IMR-90 (cell line): ENCODE results near the gene TIMM50. TPM values are rescaled to one million over a fixed set of nuclear protein-coding genes. Genes with fewer than 3 reads are reported as not detected.

Experiments
- ATAC-seq: fragments of 200-7000 bp; cut with Tn5 transposase; 2 replicates; pipeline ENCODE4 v1.9.1; 2020; ENCODE audit warnings: low read depth, mild to moderate bottlenecking, moderate library complexity
- BruUV-seq: library from RNA; stranded (reverse); fragments of 400-500 nt; replicated peaks from 2 replicates; lab custom pipeline; 2021; lab: Mats Ljungman, UMichigan
- CTCF ChIA-PET: fragments of 300-600 bp; formaldehyde crosslinking; extraction: SDS; loops from one replicate; lab custom pipeline; 2021; ENCODE audit warnings: antibody characterized with exemption; lab: Yijun Ruan, JAX
- POLR2A ChIA-PET: fragments of 300-600 bp; sonication (Branson Sonifier 250); formaldehyde crosslinking; loops from one replicate; lab custom pipeline; 2022; ENCODE audit warnings: antibody characterized with exemption; ENCODE audit not compliant: unreplicated experiment; lab: Charles Lee
- DNase-seq: peaks from one replicate; pipeline ENCODE4 v3.0.0; 2013
- H2AFZ ChIP-seq: replicated peaks from 2 replicates; pipeline ENCODE3; 2013; ENCODE audit warnings: low read length, mild to moderate bottlenecking; ENCODE audit not compliant: poor library complexity
- H2AK5ac ChIP-seq: 2 replicates; pipeline ENCODE4 v1.6.1; 2013; ENCODE audit warnings: low read depth, low read length, inconsistent platforms
- H2AK9ac ChIP-seq: replicated peaks from 2 replicates; pipeline ENCODE3; 2013; ENCODE audit warnings: mild to moderate bottlenecking, low read depth, low read length, moderate library complexity; ENCODE audit not compliant: poor library complexity
- H2BK120ac ChIP-seq: 2 replicates; pipeline ENCODE4 v1.6.1; 2013; ENCODE audit warnings: low read depth, low read length, inconsistent platforms
- H2BK15ac ChIP-seq: 3 replicates; pipeline ENCODE4 v1.6.1; 2013; ENCODE audit warnings: low read depth, low read length, inconsistent platforms
- H2BK20ac ChIP-seq: 2 replicates; pipeline ENCODE4 v1.6.1; 2013; ENCODE audit warnings: low read depth, mild to moderate bottlenecking, inconsistent platforms, low read length, moderate library complexity
- H2BK5ac ChIP-seq: 2 replicates; pipeline ENCODE4 v1.6.1; 2013; ENCODE audit warnings: mild to moderate bottlenecking, low read depth, low read length, inconsistent platforms; ENCODE audit not compliant: poor library complexity, severe bottlenecking
- H3K14ac ChIP-seq: replicated peaks from 2 replicates; pipeline ENCODE4 v1.6.1; 2013; ENCODE audit warnings: low read depth, low read length, inconsistent platforms
- H3K18ac ChIP-seq: 2 replicates; pipeline ENCODE4 v1.6.1; 2013; ENCODE audit warnings: low read depth, low read length, control low read depth
- H3K23ac ChIP-seq: 2 replicates; pipeline ENCODE4 v1.6.1; 2013; ENCODE audit warnings: low read depth, low read length, inconsistent platforms
- H3K27ac ChIP-seq: 2 replicates; pipeline ENCODE4 v1.5.1; 2013; ENCODE audit warnings: mild to moderate bottlenecking, control low read depth, low read length; ENCODE audit not compliant: insufficient read depth
- H3K27me3 ChIP-seq: 2 replicates; pipeline ENCODE4 v1.6.1; 2013; ENCODE audit warnings: low read length; ENCODE audit not compliant: control insufficient read depth, insufficient read depth
- H3K36me3 ChIP-seq: 2 replicates; pipeline ENCODE4 v1.6.1; 2013; ENCODE audit warnings: low read length, mixed read lengths; ENCODE audit not compliant: control insufficient read depth, insufficient read depth
- H3K4ac ChIP-seq: 2 replicates; pipeline ENCODE4 v1.6.1; 2013; ENCODE audit warnings: low read depth, low read length, inconsistent platforms
- H3K4me1 ChIP-seq: 2 replicates; pipeline ENCODE4 v1.6.1; 2013; ENCODE audit warnings: low read length, mixed read lengths; ENCODE audit not compliant: control insufficient read depth, insufficient read depth
- H3K4me2 ChIP-seq: 2 replicates; pipeline ENCODE4 v1.6.1; 2013; ENCODE audit warnings: low read depth, mild to moderate bottlenecking, control low read depth, low read length, moderate library complexity
- H3K4me3 ChIP-seq: 2 replicates; pipeline ENCODE4 v1.5.1; 2013; ENCODE audit warnings: low read depth, mild to moderate bottlenecking, control low read depth, low read length, moderate library complexity; ENCODE audit not compliant: insufficient read depth
- H3K56ac ChIP-seq: 2 replicates; pipeline ENCODE4 v1.6.1; 2013; ENCODE audit warnings: low read length, inconsistent platforms; ENCODE audit not compliant: insufficient read depth; ENCODE audit errors: extremely low read depth
- H3K79me1 ChIP-seq, 2 experiments: 2 replicates each; pipeline ENCODE4 v1.6.1; 2013; ENCODE audit warnings: low read length in 2 of 2, inconsistent platforms in 1 of 2, low read depth in 1 of 2
- H3K9ac ChIP-seq: 2 replicates; pipeline ENCODE4 v1.6.1; 2013; ENCODE audit warnings: low read depth, low read length, control low read depth
- H3K9me1 ChIP-seq: 2 replicates; pipeline ENCODE4 v1.6.1; 2013; ENCODE audit warnings: low read length, inconsistent platforms; ENCODE audit not compliant: insufficient read depth
- H3K9me3 ChIP-seq: 2 replicates; pipeline ENCODE4 v1.6.1; 2013; ENCODE audit warnings: low read length; ENCODE audit not compliant: control insufficient read depth, insufficient read depth
- H4K20me1 ChIP-seq: 2 replicates; pipeline ENCODE4 v1.6.1; 2013; ENCODE audit warnings: low read length, inconsistent platforms; ENCODE audit not compliant: insufficient read depth
- H4K5ac ChIP-seq: 2 replicates; pipeline ENCODE4 v1.6.1; 2013; ENCODE audit warnings: mild to moderate bottlenecking, low read depth, low read length, control low read depth
- H4K8ac ChIP-seq, 2 experiments: 2 replicates each; pipeline ENCODE4 v1.6.1; 2013; ENCODE audit warnings: low read depth in 2 of 2, low read length in 2 of 2, control low read depth in 1 of 2, inconsistent platforms in 1 of 2
- H4K91ac ChIP-seq: 2 replicates; pipeline ENCODE4 v1.6.1; 2013; ENCODE audit warnings: low read depth, low read length, inconsistent platforms; ENCODE audit not compliant: insufficient read depth
- BHLHE40 ChIP-seq: fragments of 150-350 bp; IDR thresholded peaks from 2 replicates; pipeline ENCODE4 v1.6.1; 2016; ENCODE audit warnings: mild to moderate bottlenecking, low read depth, low read length
- CEBPB ChIP-seq: IDR thresholded peaks from 2 replicates; pipeline ENCODE4 v1.6.1; 2012; ENCODE audit warnings: low read depth, low read length, improper control_type of control experiment
- CHD1 ChIP-seq: IDR thresholded peaks from 2 replicates; pipeline ENCODE4 v1.6.1; 2012; ENCODE audit warnings: low read depth, low read length, improper control_type of control experiment
- ELK1 ChIP-seq: fragments of 150-350 bp; IDR thresholded peaks from 2 replicates; pipeline ENCODE4 v1.6.1; 2016; ENCODE audit warnings: low read depth, mild to moderate bottlenecking, low read length, moderate library complexity, borderline replicate concordance
- FOS ChIP-seq: fragments of 150-350 bp; IDR thresholded peaks from 2 replicates; pipeline ENCODE4 v1.6.1; 2016; ENCODE audit warnings: low read depth, low read length
- MAZ ChIP-seq: IDR thresholded peaks from 2 replicates; pipeline ENCODE4 v1.6.1; 2012; ENCODE audit warnings: low read depth, mild to moderate bottlenecking, low read length, improper control_type of control experiment, moderate library complexity, borderline replicate concordance
- MXI1 ChIP-seq: IDR thresholded peaks from 2 replicates; pipeline ENCODE4 v1.6.1; 2012; ENCODE audit warnings: low read depth, mild to moderate bottlenecking, low read length, moderate library complexity, borderline replicate concordance
- NFE2L2 ChIP-seq: fragments of 150-350 bp; IDR thresholded peaks from 2 replicates; pipeline ENCODE4 v1.6.1; 2016; ENCODE audit warnings: low read depth, mild to moderate bottlenecking, low read length
- POLR2A ChIP-seq: IDR thresholded peaks from 2 replicates; pipeline ENCODE4 v1.6.1; 2012; ENCODE audit warnings: mild to moderate bottlenecking, low read depth, low read length
- RCOR1 ChIP-seq: IDR thresholded peaks from 2 replicates; pipeline ENCODE4 v1.6.1; 2012; ENCODE audit warnings: mild to moderate bottlenecking, low read length, improper control_type of control experiment; ENCODE audit not compliant: insufficient replicate concordance
- RFX5 ChIP-seq: IDR thresholded peaks from 2 replicates; pipeline ENCODE4 v1.8.0; 2012; ENCODE audit warnings: low read depth, mild to moderate bottlenecking, low read length, moderate library complexity
- SMC3 ChIP-seq: fragments of 150-350 bp; IDR thresholded peaks from 2 replicates; pipeline ENCODE4 v1.6.1; 2016; ENCODE audit warnings: low read depth, mild to moderate bottlenecking, antibody characterized with exemption, low read length, moderate library complexity
- WGBS, 2 experiments: methylation state at CpG; one replicate each; pipeline versions ENCODE4 v1.1.5 to v1.1.7; 2013; ENCODE audit warnings: missing lambda C conversion rate in 2 of 2; ENCODE audit not compliant: insufficient read length in 1 of 2; ENCODE audit errors: extremely low coverage in 2 of 2; 5-methylcytosine and 5-hydroxymethylcytosine counted together
- dilution Hi-C: fragments of 300-500 bp; cut with HindIII; formaldehyde crosslinking; loops from one replicate; pipeline ENCODE4 v1.14.3; 2018; ENCODE audit warnings: low sequenced_read_pairs; ENCODE audit not compliant: unreplicated experiment
- in situ Hi-C: fragments of 300-500 bp; cut with MboI; formaldehyde crosslinking; loops from 3 replicates; pipeline ENCODE4 v1.14.3; 2019; ENCODE audit warnings: low sequenced_read_pairs, inconsistent platforms, mixed read lengths
- intact Hi-C: fragments of 100-400 bp; cut with micrococcal nuclease; formaldehyde crosslinking; loops from 2 replicates; pipeline ENCODE4 v1.10.0; 2022
- polyA plus RNA-seq, 3 experiments: library from polyadenylated mRNA; depleted of rRNA; stranded (reverse); fragments of >200 nt; gene quantifications; 2 replicates each; pipeline ENCODE4 v1.2.3, GENCODE V29; 2012; ENCODE audit warnings: low replicate concordance in 1 of 3
- total RNA-seq: library from RNA; depleted of rRNA; stranded (reverse); fragments of >200 nt; gene quantifications from 2 replicates; pipeline ENCODE4 v1.2.3, GENCODE V29; 2012
- TF ChIP-seq, protein P1 (sequence below): fragments of 150-350 bp; IDR thresholded peaks from 2 replicates; pipeline ENCODE4 v1.6.1; 2017; ENCODE audit warnings: mild to moderate bottlenecking, antibody characterized with exemption, low read length, low read depth
- TF ChIP-seq, protein P2 (sequence below): conservative IDR thresholded peaks from 2 replicates; pipeline ENCODE4 v1.5.1; 2012; ENCODE audit warnings: mild to moderate bottlenecking, low read depth, low read length, improper control_type of control experiment

Gene TIMM50
- total and polyA plus RNA-seq, 2 of the 4 experiments (the other 2 are of a cell fraction), result 52.0 to 76.8 TPM

GRCh38 chr19:39520541-39521484 lies 40.2 kb downstream of the TIMM50 start:
- intact Hi-C loops, result no loop called here
- in situ Hi-C loops, result no loop called here
- TF ChIP-seq, protein P1, sequence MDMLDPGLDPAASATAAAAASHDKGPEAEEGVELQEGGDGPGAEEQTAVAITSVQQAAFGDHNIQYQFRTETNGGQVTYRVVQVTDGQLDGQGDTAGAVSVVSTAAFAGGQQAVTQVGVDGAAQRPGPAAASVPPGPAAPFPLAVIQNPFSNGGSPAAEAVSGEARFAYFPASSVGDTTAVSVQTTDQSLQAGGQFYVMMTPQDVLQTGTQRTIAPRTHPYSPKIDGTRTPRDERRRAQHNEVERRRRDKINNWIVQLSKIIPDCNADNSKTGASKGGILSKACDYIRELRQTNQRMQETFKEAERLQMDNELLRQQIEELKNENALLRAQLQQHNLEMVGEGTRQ, result no peak
- TF ChIP-seq RCOR1, result no peak
- TF ChIP-seq MXI1, result no peak
- no peak for TF ChIP-seq POLR2A
- TF ChIP-seq ELK1, result no peak
- no peak for TF ChIP-seq CHD1
- no peak for TF ChIP-seq FOS
- no peak for TF ChIP-seq MAZ
- TF ChIP-seq BHLHE40, result no peak
- TF ChIP-seq NFE2L2, result no peak
- TF ChIP-seq, protein P2, sequence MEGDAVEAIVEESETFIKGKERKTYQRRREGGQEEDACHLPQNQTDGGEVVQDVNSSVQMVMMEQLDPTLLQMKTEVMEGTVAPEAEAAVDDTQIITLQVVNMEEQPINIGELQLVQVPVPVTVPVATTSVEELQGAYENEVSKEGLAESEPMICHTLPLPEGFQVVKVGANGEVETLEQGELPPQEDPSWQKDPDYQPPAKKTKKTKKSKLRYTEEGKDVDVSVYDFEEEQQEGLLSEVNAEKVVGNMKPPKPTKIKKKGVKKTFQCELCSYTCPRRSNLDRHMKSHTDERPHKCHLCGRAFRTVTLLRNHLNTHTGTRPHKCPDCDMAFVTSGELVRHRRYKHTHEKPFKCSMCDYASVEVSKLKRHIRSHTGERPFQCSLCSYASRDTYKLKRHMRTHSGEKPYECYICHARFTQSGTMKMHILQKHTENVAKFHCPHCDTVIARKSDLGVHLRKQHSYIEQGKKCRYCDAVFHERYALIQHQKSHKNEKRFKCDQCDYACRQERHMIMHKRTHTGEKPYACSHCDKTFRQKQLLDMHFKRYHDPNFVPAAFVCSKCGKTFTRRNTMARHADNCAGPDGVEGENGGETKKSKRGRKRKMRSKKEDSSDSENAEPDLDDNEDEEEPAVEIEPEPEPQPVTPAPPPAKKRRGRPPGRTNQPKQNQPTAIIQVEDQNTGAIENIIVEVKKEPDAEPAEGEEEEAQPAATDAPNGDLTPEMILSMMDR, result no peak
- no peak for TF ChIP-seq CEBPB
- TF ChIP-seq RFX5, result no peak
- no peak for TF ChIP-seq SMC3

More at GRCh38 chr19:39520541-39521484, 40.2 kb downstream of the TIMM50 start:
- BruUV-seq, result no TSS peak
- no peak overlapping the region for H3K4me3 ChIP-seq
- no peak overlapping the region for H2AK5ac ChIP-seq
- H2BK15ac ChIP-seq, result no peak overlapping the region
- H3K4me2 ChIP-seq, result no peak overlapping the region
- H3K56ac ChIP-seq, result no peak overlapping the region
- H3K18ac ChIP-seq, result no peak overlapping the region
- no peak overlapping the region for H3K9ac ChIP-seq
- ChIA-PET POLR2A (no interaction called here), CTCF (no interaction called here)
- peaks cover 26% of the 10 kb centered on the region for H3K27me3 ChIP-seq
- dilution Hi-C loops, result no loop called here
- peaks cover 4% of the 10 kb centered on the region for H3K9me3 ChIP-seq
- no CpG with 5 or more reads among the region's 8 CpGs for WGBS, 2 experiments
- H3K36me3 ChIP-seq, result 0 out of 2 replicates have a peak, but pooled peaks cover 1% of the 10 kb centered on the region
- H2BK20ac ChIP-seq, result no peak overlapping the region
- H2AFZ ChIP-seq, result no peak overlapping the region
- H3K9me1 ChIP-seq, result no peaks in the 10 kb centered on the region
- H3K79me1 ChIP-seq, result no peaks in the 10 kb centered on the region; a peak in 1 of 4 replicates
- no peak for DNase-seq
- no peak overlapping the region for H3K4ac ChIP-seq
- no peak overlapping the region for H2BK5ac ChIP-seq
- no peaks in the 10 kb centered on the region; the same call in 1 of the 2 replicates for H3K4me1 ChIP-seq
- no peak overlapping the region for H3K14ac ChIP-seq
- H2BK120ac ChIP-seq, result no peak overlapping the region
- H4K8ac ChIP-seq, result no peak overlapping the region
- ATAC-seq, result no peak; the same call in 1 of the 2 replicates
- no peak overlapping the region for H2AK9ac ChIP-seq
- H3K27ac ChIP-seq, result no peak overlapping the region
- H3K23ac ChIP-seq, result no peak overlapping the region
- no peak overlapping the region for H4K91ac ChIP-seq
- H4K20me1 ChIP-seq, result no peaks in the 10 kb centered on the region
- H4K5ac ChIP-seq, result no peak overlapping the region
